ENCODE measurements around the gene PLEKHM2.

Gene PLEKHM2

GRCh38 chr1:15770313-15770962 is 86.3 kb downstream of the PLEKHM2 start:
- Histone ChIP-seq H3K36me3 (ENCODE audit: control insufficient read depth, insufficient read depth, low read length, severe bottlenecking) (peaks cover 38% of the 10 kb centered on the region), H3K4me3 (ENCODE audit: low read length) (no peak overlapping the region), H3K9me3 (ENCODE audit: control insufficient read depth, low read length) (no peaks in the 10 kb centered on the region), H3K9ac (ENCODE audit: low read length) (no peak overlapping the region), H3K4me1 (ENCODE audit: control insufficient read depth, insufficient read depth, low read length) (no peaks in the 10 kb centered on the region), H3K27me3 (replicated peaks; ENCODE audit: control insufficient read depth, insufficient read depth, low read length) (no peaks in the 10 kb centered on the region)
- no peak for DNase-seq (ENCODE audit: low read depth)

DNA sequence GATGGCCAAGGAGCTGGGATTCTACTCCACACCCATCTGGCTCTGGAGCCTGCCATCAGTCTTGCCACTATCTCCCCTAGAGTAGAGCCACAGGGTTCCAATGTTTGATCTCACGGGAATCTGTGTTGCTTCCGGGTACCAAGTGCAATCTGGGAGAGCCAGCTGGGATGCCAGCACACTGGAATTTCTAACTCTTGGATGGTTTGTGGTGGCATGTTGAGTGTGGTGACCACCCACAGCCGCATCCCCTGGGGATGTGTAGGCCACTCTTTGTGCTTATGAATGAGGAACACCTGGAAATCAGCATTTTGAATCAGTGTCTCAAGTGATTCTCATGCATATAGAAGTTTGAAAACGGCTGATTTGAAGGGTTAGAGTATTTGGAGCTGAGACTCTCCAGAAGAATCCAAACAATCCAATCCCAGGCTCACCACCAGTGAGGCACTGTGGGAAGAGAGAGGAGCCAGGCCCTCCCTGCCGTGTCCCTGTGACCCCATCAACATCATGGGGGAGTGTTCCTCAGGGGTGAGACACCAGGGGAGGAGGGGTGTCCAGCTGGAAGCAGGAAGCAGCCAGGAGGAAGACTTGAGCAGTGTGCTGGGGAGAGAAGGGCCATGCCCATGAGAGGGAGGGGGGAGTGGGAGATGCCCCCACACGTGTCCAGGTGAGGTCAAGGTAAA is 87.9 kb downstream of the PLEKHM2 start:
- H3K4me3 ChIP-seq (ENCODE audit: low read length): no peak overlapping the region
- no peaks in the 10 kb centered on the region for H3K27me3 ChIP-seq (replicated peaks; ENCODE audit: control insufficient read depth, insufficient read depth, low read length)
- no peaks in the 10 kb centered on the region for H3K9me3 ChIP-seq (ENCODE audit: control insufficient read depth, low read length)
- no peak for DNase-seq (ENCODE audit: low read depth)
- H3K9ac ChIP-seq (ENCODE audit: low read length): no peak overlapping the region
- peaks cover 36% of the 10 kb centered on the region for H3K36me3 ChIP-seq (ENCODE audit: control insufficient read depth, insufficient read depth, low read length, severe bottlenecking)
- H3K4me1 ChIP-seq (ENCODE audit: control insufficient read depth, insufficient read depth, low read length): no peaks in the 10 kb centered on the region

GRCh38 chr1:15775706-15776105 is 91.6 kb downstream of the PLEKHM2 start:
- Histone ChIP-seq H3K9ac (ENCODE audit: low read length) (no peak overlapping the region), H3K27me3 (replicated peaks; ENCODE audit: control insufficient read depth, insufficient read depth, low read length) (no peaks in the 10 kb centered on the region), H3K4me3 (ENCODE audit: low read length) (no peak overlapping the region), H3K9me3 (ENCODE audit: control insufficient read depth, low read length) (no peaks in the 10 kb centered on the region), H3K36me3 (ENCODE audit: control insufficient read depth, insufficient read depth, low read length, severe bottlenecking) (peaks cover 32% of the 10 kb centered on the region), H3K4me1 (ENCODE audit: control insufficient read depth, insufficient read depth, low read length) (no peaks in the 10 kb centered on the region)
- DNase-seq (ENCODE audit: low read depth): no peak

DNA sequence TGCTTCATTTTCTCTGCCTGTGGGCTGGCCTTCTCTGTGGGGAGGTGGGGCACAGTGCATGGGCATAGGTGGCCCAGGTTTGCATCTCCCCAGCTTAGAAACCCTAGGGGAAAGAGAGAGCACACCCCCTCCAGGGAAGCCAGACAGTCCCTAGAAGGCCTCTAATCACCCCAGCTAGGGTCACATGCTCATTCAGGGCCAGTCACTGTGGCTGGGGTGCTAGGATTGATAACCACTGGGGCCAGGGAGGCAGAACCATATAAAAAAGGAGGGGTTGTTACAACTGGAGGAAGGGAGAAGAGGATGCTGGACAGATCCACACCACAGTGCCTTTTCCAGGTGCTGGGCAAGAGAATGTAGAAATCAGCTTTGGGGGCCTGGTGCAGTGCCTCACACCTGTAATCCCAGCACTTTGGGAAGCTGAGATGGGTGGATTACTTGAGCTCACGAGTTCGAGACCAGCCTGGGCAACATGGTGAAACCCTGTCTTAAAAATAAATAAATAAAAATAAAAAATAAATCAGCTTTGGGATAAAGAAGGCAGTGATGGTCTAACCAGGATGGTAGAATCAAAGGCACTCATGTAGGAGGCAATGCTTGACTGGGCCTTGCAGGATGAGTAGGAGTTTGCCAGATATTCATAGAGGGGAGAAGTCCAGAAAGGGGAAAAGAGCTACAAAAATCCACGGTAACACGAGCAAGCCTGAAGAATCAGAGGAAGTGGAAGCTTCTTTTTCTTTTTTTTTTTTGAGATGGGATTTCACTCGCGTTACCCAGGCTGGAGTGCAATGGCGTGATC is 94.0 kb downstream of the PLEKHM2 start:
- Histone ChIP-seq H3K27me3 (replicated peaks; ENCODE audit: control insufficient read depth, insufficient read depth, low read length) (no peaks in the 10 kb centered on the region), H3K9me3 (ENCODE audit: control insufficient read depth, low read length) (no peaks in the 10 kb centered on the region), H3K36me3 (ENCODE audit: control insufficient read depth, insufficient read depth, low read length, severe bottlenecking) (peaks cover 23% of the 10 kb centered on the region), H3K9ac (ENCODE audit: low read length) (no peak overlapping the region), H3K4me3 (ENCODE audit: low read length) (no peak overlapping the region), H3K4me1 (ENCODE audit: control insufficient read depth, insufficient read depth, low read length) (no peaks in the 10 kb centered on the region)
- no peak for DNase-seq (ENCODE audit: low read depth)
